OCI-LY1 (cell line): ENCODE results near the gene DMWD.

ENCODE experiments used
- EZH2 ChIP-seq: fragments of 200-600 bp; sonication (generic), shearing (Covaris generic); IDR thresholded peaks from 2 replicates; pipeline ENCODE4 v1.8.0; 2017; ENCODE audit warnings: borderline replicate concordance, mixed run types, mild to moderate bottlenecking, antibody characterized with exemption, low read length, moderate library complexity, mixed read lengths
- TF ChIP-seq, protein P1 (sequence below): fragments of 200-600 bp; sonication (generic), shearing (Covaris generic); IDR thresholded peaks from 2 replicates; pipeline ENCODE4 v1.5.1; 2017; ENCODE audit warnings: mild to moderate bottlenecking, antibody characterized with exemption, low read length, moderate library complexity, mixed read lengths

GRCh38 chr19:45804959-45805230, 12.2 kb upstream of the DMWD start:
- TF ChIP-seq, protein P1, sequence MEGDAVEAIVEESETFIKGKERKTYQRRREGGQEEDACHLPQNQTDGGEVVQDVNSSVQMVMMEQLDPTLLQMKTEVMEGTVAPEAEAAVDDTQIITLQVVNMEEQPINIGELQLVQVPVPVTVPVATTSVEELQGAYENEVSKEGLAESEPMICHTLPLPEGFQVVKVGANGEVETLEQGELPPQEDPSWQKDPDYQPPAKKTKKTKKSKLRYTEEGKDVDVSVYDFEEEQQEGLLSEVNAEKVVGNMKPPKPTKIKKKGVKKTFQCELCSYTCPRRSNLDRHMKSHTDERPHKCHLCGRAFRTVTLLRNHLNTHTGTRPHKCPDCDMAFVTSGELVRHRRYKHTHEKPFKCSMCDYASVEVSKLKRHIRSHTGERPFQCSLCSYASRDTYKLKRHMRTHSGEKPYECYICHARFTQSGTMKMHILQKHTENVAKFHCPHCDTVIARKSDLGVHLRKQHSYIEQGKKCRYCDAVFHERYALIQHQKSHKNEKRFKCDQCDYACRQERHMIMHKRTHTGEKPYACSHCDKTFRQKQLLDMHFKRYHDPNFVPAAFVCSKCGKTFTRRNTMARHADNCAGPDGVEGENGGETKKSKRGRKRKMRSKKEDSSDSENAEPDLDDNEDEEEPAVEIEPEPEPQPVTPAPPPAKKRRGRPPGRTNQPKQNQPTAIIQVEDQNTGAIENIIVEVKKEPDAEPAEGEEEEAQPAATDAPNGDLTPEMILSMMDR, result no peak
- TF ChIP-seq EZH2, result no peak
